ENCODE data around the gene ELOVL6.
A peak's percentile ranks its signal among the peaks of the same experiment; 100 is the strongest.
"Not testable (repeated sequence)": the region's sequence is repeated elsewhere in the genome, so short reads cannot be mapped to it uniquely, and the experiment has no call there.

The ELOVL6 gene, protein sequence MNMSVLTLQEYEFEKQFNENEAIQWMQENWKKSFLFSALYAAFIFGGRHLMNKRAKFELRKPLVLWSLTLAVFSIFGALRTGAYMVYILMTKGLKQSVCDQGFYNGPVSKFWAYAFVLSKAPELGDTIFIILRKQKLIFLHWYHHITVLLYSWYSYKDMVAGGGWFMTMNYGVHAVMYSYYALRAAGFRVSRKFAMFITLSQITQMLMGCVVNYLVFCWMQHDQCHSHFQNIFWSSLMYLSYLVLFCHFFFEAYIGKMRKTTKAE

GRCh38 chr4:110198435-110199416 lies at the start of gene ELOVL6:
Gene ELOVL6, minus strand, starts transcription at chr4:110198615. Its CDS starts 280 bp downstream, at chr4:110198335.
- DNase-seq (ENCODE audit: low spot score): peak; percentile 61

GRCh38 chr4:110248100-110248499 lies 49.7 kb upstream of the ELOVL6 start:
- DNase-seq (ENCODE audit: low spot score): no peak

DNA sequence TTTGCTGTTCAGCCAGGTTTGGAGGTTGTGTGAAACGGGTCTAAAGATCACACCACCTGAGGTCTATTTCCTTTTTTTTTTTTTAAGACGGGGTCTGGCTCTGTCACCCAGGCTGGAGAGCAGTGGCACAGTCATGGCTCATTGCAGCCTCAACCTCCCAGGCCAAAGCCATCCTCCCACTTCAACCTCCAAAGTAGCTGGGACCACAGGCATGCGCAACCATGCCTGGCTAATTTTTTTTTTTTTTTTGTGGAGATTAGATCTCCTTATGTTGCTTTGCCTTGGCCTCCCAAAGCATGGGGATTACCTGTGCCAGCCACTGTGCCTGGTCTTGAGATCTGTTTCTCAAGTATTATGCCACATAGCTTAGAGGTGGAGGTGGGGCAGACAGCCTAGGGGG lies 49.2 kb upstream of the ELOVL6 start:
- DNase-seq (ENCODE audit: low spot score): no peak

DNA sequence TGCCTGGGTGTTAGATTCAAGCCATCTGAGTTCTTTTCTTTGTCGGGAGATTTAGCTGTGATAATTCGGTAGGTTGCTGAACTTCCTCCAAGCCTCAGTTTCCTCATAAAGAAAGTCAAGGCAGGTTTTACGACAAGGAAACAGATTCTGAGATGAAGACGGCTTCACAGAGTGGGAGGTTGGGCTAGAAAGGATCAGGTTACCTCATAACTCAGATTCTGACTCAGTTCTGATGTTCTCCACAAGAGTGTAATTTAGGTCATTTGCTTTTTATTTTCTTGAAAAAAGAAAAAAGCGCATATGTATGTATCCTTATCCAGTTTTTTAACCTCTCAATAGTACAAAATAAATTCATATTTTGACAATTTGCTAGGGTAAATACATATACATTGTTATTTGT lies 47.2 kb upstream of the ELOVL6 start:
- DNase-seq (ENCODE audit: low spot score): no peak

- DNase-seq (ENCODE audit: low spot score): no peak
Observed at GRCh38 chr4:110236324-110236723, 37.9 kb upstream of the ELOVL6 start.

DNA sequence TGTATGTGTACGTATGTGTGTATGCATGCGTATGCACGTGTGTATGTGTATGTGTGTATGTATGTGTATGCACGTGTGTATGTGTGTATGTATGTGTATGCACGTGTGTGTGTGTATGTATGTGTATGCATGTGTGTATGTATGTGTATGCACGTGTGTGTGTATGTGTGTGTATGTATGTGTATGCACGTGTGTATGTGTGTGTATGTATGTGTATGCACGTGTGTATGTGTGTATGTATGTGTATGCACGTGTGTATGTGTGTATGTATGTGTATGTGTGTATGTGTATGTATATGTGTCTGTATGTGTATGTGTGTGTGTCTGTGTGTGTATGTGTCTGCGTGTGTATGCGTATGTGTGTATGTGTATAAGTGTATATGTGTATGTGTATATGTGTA lies 35.2 kb upstream of the ELOVL6 start:
- not testable (repeated sequence) for DNase-seq (ENCODE audit: low spot score)

GRCh38 chr4:110231869-110232268 lies 33.5 kb upstream of the ELOVL6 start:
- no peak for DNase-seq (ENCODE audit: low spot score)

DNA sequence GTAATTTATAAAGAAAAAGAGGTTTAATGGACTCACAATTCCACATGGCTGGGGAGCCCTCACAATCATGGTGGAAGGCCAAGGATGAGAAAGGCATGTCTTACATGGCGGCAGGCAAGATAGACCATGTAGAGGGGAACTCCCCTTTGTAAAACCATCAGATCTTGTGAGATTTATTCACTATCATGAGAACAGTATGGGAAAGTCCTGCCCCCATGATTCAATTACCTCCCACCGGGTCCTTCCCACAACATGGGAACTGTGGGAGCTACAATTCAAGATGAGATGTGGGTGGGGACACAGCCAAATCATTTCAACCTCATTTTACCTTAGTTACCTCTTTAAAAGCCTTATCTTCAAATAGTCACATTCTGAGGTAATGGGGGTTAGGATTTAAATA lies 30.9 kb upstream of the ELOVL6 start:
- no peak for DNase-seq (ENCODE audit: low spot score)

DNA sequence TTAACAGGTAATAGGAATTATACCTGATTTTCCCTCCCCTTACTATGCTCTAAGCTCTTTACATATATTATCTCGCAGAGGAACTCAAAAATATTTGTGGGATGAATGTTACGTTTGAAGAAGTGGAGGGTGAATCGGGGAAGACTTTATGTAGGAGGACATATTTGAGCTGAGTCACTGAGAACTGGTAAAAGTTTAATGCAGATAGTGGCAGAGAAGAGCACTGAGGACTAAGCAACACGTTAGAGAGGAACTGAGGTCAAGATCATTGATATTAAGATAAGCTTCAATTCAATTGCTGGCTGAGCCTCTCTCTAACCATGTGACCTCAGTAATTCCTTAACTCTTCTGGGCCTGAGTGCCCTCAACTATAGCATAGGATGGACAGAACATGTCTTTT lies 26.4 kb upstream of the ELOVL6 start:
- DNase-seq (ENCODE audit: low spot score): no peak

GRCh38 chr4:110224142-110224541 lies 25.7 kb upstream of the ELOVL6 start:
- DNase-seq (ENCODE audit: low spot score): no peak

- not testable (repeated sequence) for DNase-seq (ENCODE audit: low spot score)
Observed at GRCh38 chr4:110218935-110219334, 20.5 kb upstream of the ELOVL6 start.

GRCh38 chr4:110217181-110217580 lies 18.8 kb upstream of the ELOVL6 start:
- not testable (repeated sequence) for DNase-seq (ENCODE audit: low spot score)

- no peak for DNase-seq (ENCODE audit: low spot score)
Observed at GRCh38 chr4:110216129-110216528, 17.7 kb upstream of the ELOVL6 start.

DNA sequence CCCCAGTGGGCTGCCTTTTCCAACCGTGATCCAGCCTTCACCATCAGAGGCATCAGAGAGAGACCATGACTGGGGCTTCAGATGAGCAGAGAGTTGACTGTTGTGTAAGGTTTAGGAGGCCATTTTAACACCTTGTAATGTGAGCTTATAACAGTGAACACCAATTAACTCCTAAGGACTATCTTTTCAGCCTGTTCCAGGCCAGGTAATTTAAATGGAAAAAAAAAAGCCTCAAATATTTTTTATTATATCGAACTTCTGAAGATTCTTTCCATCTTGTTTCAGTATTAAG lies 13.3 kb upstream of the ELOVL6 start:
- DNase-seq (ENCODE audit: low spot score): no peak

DNA sequence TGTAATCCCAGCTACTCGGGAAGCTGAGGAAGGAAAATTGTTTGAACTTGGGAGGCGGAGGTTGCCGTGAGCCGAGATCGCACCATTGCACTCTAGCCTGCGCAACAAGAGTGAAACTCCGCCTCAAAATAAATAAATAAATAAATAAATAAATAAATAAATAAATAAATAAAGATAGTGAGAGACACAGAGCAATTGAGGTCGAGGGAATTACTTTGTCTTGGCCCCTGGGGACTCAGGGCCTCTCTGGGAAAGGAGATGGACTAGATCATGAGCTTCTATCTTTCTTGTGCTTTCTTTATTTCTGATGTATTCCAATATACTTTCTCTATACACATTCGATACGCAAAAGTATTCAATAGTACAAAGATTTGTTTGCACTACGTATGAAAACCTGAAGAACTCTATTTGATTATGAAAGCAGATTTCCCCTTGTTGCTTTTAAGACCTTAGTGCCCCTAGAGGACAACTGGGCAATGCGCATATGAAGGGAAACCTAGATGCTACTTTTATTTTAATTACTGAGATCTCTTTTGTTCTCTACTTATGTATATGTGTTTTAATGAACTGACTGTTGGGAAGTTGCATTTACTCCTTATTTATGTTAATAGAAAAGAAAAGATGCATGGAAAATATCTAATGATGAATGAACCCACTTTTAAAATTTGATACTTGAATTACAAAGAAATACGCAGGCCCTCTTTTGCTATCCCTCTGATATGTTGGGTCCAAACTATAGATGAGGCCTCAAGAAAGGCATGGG lies 12.8 kb upstream of the ELOVL6 start:
- no peak for DNase-seq (ENCODE audit: low spot score)

DNA sequence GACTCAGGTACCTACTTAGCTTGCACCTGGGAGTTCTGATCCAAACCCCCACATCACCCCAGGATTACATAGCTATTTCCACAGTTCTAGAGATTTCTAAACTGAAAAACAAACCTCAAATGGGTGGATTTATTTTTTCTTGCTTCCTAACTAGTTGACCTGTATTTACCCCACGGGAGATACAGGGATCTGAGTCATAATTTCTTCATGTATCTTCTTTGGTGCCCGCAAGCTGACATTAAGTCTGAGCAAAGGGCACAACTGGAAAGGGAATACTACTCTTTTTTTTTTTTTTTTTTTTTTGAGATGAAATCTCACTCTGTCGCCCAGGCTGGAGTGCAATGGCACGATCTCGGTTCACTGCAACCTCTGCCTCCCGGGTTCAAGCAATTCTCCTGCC lies 10.0 kb upstream of the ELOVL6 start:
- DNase-seq (ENCODE audit: low spot score): no peak

GRCh38 chr4:110207233-110207632 lies 8.8 kb upstream of the ELOVL6 start:
- DNase-seq (ENCODE audit: low spot score): no peak

GRCh38 chr4:110202024-110202423 lies 3.6 kb upstream of the ELOVL6 start:
- no peak for DNase-seq (ENCODE audit: low spot score)

GRCh38 chr4:110201502-110201901 lies 3.1 kb upstream of the ELOVL6 start:
- DNase-seq (ENCODE audit: low spot score): no peak

DNA sequence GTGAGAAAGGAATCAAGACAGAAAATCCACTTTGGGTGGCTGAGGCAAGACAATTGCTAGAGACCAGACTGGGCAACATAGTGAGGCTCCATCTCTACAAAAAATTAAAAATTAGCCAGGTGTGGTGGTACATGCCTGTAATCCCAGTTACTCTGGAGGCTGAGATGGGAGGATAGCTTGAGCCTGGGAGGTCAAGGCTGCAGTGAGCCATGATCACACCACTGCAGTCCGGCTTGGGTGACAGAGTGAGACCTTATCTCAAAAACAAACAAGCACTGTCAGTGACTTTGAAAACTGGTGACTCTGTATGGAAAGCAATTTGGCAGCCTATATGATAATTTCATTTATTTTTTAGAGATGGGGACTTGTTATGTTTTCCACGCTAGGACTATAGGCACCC lies 2.3 kb upstream of the ELOVL6 start:
- DNase-seq (ENCODE audit: low spot score): no peak

GRCh38 chr4:110198049-110198434 lies 373 bp downstream of the ELOVL6 start:
- DNase-seq (ENCODE audit: low spot score): no peak

DNA sequence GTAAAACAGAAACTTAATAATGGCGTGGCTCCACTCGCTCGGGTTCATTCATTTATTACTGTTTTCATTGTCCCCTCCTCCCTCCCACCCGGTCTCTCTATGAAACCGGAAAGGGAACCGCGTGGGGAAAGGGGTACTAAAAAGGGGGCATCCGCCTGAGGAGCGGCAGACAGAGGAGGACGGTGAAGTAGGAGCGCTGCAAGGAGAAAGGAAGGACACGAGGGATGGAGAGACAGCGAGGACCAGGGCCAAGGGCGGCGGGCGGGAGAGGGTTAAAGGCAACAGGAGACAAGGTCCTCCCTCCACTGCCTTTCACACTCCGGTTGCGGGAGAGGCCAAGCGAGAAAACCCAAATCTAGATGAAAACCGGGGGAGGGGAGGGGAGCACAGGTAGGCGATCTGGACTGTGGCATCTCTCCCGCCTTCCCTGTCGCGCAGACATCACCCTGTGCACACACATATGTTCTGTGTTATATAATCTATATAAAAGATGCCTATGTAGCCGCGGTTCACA lies 829 bp downstream of the ELOVL6 start:
- DNase-seq (ENCODE audit: low spot score): no peak

Data from HuH-7.5 (cell line).